HG03139 (cell line): ENCODE measurements around the gene SPHK1.
"Not testable (repeated sequence)": the region's sequence is repeated elsewhere in the genome, so short reads cannot be mapped to it uniquely, and the experiment has no call there.

Experiments
- ATAC-seq: cut with Tn5 transposase; IDR thresholded peaks from one replicate; pipeline ENCODE4 v1.9.1; 2021; ENCODE audit not compliant: unreplicated experiment

SPHK1 gene

GRCh38 chr17:76384222-76384986 is at the start of gene SPHK1:
Gene SPHK1, plus strand, starts transcription at chr17:76384609. Its CDS starts 1,036 bp downstream, at chr17:76385645.
- peak; percentile 52 for ATAC-seq

GRCh38 chr17:76335716-76336381 is 48.6 kb upstream of the SPHK1 start:
- no peak for ATAC-seq

GRCh38 chr17:76336756-76337412 is 47.5 kb upstream of the SPHK1 start:
- no peak for ATAC-seq

- ATAC-seq: no peak
Observed at GRCh38 chr17:76337413-76337777, 47.0 kb upstream of the SPHK1 start.

GRCh38 chr17:76341301-76341700 is 43.1 kb upstream of the SPHK1 start:
- no peak for ATAC-seq

- ATAC-seq: no peak
Observed at GRCh38 chr17:76343106-76343505, 41.3 kb upstream of the SPHK1 start.

GRCh38 chr17:76345377-76345974 is 38.9 kb upstream of the SPHK1 start:
- ATAC-seq: no peak

GRCh38 chr17:76346936-76347335 is 37.5 kb upstream of the SPHK1 start:
- ATAC-seq: not testable (repeated sequence)

GRCh38 chr17:76350463-76350862 is 33.9 kb upstream of the SPHK1 start:
- ATAC-seq: no peak

GRCh38 chr17:76351526-76352071 is 32.8 kb upstream of the SPHK1 start:
- ATAC-seq: no peak

- no peak for ATAC-seq
Observed at GRCh38 chr17:76353004-76353598, 31.3 kb upstream of the SPHK1 start.

GRCh38 chr17:76353599-76354316 is 30.7 kb upstream of the SPHK1 start, which contains the start of gene PRPSAP1:
Gene PRPSAP1, minus strand, starts transcription at chr17:76353916. Its CDS starts 213 bp downstream, at chr17:76353703.
- peak; percentile 83 for ATAC-seq

GRCh38 chr17:76354317-76354729 is 30.1 kb upstream of the SPHK1 start:
- no peak for ATAC-seq

- no peak for ATAC-seq
Observed at GRCh38 chr17:76354747-76355310, 29.6 kb upstream of the SPHK1 start.

- no peak for ATAC-seq
Observed at GRCh38 chr17:76356803-76357456, 27.5 kb upstream of the SPHK1 start.

GRCh38 chr17:76357597-76358158 is 26.7 kb upstream of the SPHK1 start:
- ATAC-seq: no peak

GRCh38 chr17:76359375-76359774 is 25.0 kb upstream of the SPHK1 start:
- ATAC-seq: no peak

GRCh38 chr17:76359776-76360175 is 24.6 kb upstream of the SPHK1 start:
- ATAC-seq: not testable (repeated sequence)

- no peak for ATAC-seq
Observed at GRCh38 chr17:76360461-76360860, 23.9 kb upstream of the SPHK1 start.
